Measurements from ENCODE around the gene STAG3.
"Not testable (repeated sequence)": the region's sequence is repeated elsewhere in the genome, so short reads cannot be mapped to it uniquely, and the experiment has no call there.

STAG3 gene

DNA sequence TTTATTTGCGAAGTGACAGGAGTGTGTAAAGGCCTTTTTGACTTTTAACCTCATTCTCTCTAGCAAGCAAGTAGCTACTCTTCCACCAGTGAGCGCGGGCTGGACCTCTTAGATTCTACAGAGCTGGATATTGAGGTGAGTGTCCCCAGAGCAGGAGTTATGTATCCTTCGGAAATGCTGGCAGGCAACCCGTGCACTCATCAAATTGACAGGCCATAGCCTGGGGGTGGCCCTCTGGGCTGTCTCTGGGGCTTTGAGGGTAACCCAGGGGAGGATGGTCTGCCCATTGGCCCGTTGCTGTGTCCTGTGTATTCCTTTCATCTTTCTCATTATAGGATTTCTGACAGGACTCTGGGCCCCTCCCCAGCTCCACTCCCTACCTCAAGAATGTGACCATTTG lies 36.0 kb downstream of the STAG3 start:
- DNase-seq (ENCODE audit: low read depth), result no peak

DNA sequence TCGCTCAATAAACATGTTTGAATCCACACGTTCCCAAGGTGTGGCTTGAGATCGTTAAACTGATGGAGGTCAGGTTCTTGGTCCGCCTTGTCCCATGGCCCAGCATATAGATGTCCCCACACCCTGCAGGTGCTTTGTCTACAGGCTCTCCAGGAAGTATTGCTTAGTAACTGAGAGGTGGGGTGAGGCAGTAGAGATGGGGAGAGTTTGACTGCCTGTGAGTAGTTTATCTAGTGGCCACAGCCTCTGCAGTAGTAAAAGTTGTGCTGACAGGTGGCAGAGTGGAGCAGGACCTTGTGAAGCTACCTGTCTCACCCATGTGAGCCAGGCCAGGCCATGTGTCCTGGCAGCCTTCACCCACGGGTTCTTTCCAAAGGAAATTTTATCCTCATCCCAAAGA lies 36.6 kb downstream of the STAG3 start:
- DNase-seq (ENCODE audit: low read depth), result not testable (repeated sequence)

DNA sequence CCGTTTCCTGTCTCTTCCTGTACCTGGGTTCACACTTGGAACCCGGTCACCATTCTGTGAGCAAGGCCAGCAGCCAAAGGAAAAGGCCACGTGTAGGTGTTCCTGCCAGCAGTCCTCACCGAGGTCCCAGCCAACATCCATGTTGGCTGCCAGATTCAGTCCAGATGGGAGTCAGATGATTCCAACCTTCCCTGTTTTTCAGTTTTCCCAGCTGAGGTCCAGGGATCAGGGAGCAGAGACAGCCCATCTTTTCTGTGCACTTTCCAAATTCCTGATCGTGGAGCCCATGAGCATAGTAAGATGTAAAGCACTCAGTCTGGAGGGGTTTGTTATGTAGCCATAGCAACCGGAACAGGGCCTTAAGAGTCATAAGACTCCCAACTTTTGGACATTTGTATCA lies 38.2 kb downstream of the STAG3 start:
- no peak for DNase-seq (ENCODE audit: low read depth)

DNA sequence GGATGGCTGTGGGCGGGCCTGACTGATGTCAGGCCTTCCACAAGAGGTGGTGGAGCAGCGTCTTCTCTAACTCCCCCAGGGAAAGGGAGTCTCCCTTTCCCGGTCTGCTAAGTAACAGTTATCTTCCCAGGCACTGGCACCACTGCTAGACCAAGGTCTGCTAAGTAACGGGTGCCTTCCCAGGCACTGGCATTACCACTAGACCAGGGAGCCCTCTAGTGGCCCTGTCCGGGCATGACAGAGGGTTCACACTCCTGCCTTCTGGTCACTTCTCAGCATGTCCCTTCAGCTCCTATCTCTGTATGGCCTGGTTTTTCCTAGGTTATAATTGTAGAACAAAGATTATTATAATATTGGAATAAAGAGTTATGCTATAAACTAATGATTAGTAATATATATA lies 40.2 kb downstream of the STAG3 start:
- DNase-seq (ENCODE audit: low read depth), result not testable (repeated sequence)

DNA sequence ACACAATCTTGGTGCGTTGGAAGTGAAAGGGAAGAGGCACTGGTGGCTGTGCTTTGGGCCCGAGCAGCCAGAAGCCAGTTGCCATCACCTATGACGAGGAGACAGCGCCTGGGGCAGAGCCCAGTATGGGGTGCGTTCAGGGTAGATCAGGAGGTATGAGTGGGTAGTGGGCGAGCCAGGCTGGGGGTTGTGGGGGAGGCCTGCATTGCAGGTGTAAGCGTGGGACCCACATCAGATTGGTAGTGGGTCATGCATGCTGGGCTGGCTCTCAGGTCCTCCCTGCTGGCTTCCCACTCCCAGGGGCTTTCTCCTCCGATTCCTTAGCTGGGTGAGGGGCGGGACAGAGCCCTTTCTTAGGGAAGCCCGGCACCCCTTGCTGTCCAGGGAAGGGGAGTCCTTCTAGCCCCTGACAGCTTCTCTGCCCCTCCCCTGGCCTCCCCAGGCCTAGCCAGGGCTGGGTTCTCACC lies 41.6 kb downstream of the STAG3 start:
- DNase-seq (ENCODE audit: low read depth), result no peak

DNA sequence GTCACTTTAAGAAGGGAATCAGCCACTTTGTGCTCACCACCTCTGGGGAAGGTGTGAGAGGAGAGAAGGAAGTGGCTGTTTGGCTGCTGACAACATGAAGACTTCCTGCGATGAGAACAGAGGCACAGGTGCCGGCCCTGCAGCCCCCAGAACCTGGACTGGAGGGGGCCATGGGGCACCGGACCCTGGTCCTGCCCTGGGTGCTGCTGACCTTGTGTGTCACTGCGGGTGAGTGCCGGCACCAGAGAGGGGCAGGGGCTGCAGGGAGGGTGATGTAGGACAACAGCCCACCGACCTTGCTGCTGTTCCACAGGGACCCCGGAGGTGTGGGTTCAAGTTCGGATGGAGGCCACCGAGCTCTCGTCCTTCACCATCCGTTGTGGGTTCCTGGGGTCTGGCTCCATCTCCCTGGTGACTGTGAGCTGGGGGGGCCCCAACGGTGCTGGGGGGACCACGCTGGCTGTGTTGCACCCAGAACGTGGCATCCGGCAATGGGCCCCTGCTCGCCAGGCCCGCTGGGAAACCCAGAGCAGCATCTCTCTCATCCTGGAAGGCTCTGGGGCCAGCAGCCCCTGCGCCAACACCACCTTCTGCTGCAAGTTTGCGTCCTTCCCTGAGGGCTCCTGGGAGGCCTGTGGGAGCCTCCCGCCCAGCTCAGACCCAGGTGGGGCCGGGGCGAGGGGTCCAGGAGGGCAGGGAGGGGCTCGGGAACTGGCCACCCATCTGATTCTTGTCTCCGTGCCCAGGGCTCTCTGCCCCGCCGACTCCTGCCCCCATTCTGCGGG lies 42.3 kb downstream of the STAG3 start, which contains the start of gene PVRIG:
Gene PVRIG, plus strand, starts transcription at position 149 of the 785 bp plus-strand sequence. Its CDS starts 22 bp downstream, at position 171.
- not testable (repeated sequence) for DNase-seq (ENCODE audit: low read depth)

DNA sequence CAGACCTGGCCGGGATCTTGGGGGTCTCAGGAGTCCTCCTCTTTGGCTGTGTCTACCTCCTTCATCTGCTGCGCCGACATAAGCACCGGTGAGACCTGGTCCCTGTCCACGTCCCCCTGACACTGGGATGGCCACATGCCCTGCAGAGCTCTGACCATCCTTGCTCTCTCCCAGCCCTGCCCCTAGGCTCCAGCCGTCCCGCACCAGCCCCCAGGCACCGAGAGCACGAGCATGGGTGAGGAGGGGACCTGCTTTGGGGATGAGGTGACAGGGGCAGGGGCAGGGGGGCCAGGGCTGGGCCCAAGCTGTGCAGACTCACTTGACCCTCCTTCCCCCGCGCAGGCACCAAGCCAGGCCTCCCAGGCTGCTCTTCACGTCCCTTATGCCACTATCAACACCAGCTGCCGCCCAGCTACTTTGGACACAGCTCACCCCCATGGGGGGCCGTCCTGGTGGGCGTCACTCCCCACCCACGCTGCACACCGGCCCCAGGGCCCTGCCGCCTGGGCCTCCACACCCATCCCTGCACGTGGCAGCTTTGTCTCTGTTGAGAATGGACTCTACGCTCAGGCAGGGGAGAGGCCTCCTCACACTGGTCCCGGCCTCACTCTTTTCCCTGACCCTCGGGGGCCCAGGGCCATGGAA lies 43.0 kb downstream of the STAG3 start:
- no peak for DNase-seq (ENCODE audit: low read depth)

DNA sequence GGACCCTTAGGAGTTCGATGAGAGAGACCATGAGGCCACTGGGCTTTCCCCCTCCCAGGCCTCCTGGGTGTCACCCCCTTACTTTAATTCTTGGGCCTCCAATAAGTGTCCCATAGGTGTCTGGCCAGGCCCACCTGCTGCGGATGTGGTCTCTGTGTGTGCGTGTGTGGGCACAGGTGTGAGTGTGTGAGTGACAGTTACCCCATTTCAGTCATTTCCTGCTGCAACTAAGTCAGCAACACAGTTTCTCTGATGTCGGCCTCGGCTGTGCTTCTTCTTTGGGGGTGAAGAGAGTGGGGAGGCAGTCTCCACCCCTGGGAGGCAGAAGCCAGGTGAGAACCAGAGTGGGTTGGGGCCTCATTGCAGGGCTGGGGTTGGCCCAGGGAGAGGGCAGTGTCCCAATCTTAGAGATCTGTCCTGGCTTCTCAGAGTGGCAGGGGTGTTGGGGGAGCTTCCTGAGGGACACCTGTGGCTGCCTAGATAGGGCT lies 43.6 kb downstream of the STAG3 start:
- DNase-seq (ENCODE audit: low read depth), result no peak

DNA sequence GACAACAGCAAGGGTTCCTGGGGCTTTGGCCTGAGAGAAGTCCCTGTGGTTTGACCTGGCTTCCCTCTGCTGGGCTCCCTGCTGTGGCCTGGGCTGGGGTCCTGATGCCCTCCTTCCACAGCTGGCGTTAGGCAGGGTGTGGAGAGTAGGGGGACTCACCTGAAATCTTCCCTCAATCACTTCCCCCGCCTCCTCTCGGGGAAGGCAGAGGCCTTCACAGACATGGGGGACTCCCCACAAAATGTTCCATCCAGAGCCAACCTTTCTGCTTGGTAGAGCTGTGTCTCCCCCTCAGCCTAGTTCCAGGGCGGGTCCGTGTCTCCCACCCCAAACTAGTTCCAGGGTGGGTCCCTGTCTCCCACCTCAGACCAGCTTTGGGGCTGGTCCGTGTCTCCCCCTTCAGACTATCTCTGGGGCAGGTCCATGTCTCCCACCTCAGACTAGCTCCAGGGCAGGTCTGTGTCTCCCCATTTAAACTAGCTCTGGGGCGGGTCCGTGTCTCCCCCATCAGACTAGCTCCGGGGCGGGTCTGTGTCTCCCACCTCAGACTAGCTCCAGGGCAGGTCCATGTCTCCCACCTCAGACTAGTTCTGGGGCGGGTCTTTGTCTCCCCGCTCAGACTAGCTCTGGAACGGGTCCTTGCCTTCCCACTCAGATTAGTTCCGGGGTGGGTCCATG lies 44.2 kb downstream of the STAG3 start:
- no peak for DNase-seq (ENCODE audit: low read depth)

DNA sequence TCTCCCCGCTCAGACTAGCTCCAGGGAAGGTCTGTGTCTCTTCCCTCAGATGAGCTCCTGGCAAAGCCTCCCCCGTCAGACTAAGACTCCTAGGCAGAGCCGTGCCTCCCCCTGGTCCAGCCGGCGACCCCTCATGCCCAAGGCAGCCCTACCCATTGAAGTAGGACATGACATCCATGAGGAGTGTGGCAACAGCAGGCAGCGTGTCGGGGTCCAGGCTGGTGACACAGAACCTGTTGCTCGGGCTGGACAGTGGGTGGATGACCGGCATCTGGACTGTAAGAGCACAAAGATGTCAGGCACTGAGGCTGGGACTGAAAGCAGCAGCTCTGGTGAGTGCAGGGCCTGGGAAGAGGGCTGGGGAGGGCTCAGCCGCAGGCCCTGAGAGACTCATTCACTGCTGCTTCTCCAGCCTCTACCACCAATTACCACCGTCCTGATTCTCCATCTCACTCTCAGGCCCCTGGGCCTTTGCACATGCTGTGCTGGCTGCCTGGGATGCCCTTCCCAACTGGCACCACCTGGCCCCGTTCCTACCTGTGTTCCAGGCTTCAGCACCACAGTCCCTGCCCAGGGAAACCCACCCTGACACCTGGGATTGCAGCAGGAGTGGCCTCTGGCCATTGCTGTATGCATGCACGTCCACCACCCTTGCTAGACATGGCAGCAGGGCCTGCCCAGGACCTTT lies 44.9 kb downstream of the STAG3 start:
- DNase-seq (ENCODE audit: low read depth), result no peak

DNA sequence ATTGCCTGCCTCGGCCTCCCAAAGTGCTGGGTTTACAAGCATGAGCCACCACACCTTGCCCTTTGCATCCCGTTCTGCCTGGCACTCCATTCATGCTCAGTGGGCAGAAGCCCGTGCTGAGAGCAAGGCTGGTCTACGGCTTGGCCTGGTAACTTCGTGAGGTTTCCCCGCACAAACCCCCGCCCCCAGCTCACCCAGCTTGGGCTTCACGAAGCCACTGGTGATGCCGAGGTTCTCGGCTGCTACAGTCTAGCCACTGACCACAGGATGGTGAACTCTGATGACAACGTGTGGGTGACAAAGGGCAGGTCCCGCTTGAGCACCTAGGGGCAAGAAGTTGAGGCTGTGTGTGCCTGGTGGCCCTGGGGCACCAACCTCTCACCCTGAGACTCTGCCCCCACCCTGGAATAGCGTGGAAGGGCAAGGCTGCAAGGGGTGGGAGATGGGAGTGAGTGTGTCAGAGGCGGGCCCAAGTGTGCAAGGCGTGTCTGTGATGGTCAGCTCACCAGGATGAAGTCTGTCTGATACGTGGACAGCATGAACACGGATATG lies 45.7 kb downstream of the STAG3 start:
- not testable (repeated sequence) for DNase-seq (ENCODE audit: low read depth)

DNA sequence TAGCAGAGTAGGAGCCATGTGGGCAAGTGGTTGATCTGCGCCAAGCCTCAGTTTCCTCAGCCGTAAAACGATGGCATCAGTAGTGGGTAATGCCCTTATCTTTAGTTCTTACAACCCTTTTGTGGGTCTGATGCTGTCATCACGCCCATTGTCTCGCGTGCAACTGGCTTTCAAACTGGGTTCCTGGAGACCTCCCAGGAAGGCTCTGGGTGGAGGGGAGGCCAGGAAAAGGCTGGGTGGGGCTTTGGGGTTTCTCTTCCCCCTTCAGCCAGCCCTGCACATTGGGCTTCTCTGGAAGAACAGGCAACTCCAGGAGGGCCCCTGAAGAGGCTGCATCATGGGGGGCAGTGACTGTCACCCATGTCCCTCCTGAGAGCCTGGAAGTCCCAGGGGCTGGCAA lies 47.2 kb downstream of the STAG3 start:
- not testable (repeated sequence) for DNase-seq (ENCODE audit: low read depth)

DNA sequence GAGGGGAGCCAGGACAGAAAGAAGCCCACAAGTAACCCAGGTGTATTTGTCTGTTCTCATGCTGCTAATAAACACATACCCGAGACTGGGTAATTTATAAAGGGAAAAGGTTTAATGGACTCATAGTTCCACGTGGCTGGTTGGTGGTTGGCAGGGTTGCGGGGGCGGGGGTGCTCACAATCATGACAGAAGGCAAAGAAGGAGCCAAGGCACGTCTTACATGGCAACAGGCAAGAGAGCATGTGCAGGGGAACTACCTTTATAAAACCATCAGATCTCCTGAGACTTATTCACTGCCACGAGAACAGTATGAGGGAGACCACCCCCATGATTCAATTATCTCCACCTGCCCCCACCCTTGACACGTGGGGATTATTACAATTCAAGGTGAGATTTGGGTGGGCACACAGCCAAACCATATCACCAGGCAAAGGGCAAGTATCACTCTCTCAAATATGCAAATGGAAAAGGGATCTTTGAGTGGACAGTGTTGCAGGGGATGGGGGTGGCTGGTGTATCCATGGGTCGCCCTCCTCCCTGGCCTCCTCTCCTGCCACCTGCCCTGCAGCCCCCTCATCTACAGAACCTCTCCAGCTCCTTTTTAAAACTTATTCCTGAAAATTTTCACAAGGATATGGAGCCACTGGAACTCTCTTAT lies 57.1 kb downstream of the STAG3 start:
- not testable (repeated sequence) for DNase-seq (ENCODE audit: low read depth)

DNA sequence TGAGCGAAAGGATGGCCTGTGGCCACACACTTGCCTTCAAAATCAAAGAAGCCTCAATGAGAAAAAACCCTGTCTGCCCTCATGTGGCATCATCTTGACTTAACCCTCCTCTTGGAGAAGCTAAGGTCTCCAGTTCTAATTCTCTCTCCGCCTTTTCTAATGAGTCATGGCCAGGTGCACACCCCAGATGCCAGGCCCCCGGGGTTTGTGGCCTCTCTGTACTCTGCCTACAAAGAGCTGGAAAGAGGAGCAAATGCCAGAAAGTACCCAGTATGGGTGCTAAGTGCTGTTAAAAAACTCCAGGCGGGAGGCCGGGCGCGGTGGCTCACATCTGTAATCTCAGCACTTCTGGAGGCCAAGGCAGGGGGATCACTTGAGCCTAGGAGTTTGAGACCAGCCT lies 62.3 kb downstream of the STAG3 start:
- not testable (repeated sequence) for DNase-seq (ENCODE audit: low read depth)

DNA sequence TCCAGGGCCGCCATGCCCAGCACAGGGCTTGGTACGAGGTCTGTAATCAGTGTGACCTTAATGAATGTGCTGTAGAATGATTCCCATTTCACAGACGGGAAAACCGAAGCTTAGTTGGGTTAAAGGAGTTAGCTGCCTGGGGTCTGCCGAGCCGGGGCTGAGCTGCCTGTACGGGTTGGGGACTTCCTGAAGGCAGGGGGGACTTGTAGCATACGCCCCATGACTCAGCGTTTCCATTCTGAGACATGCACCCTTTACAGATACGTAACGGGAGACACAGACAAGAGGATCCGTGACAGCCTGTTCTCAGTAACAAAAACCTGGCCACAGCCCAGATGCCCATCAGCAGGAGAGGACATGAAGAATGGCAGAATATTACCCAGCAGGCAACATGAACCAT lies 65.7 kb downstream of the STAG3 start:
- DNase-seq (ENCODE audit: low read depth), result peak; percentile 33

DNA sequence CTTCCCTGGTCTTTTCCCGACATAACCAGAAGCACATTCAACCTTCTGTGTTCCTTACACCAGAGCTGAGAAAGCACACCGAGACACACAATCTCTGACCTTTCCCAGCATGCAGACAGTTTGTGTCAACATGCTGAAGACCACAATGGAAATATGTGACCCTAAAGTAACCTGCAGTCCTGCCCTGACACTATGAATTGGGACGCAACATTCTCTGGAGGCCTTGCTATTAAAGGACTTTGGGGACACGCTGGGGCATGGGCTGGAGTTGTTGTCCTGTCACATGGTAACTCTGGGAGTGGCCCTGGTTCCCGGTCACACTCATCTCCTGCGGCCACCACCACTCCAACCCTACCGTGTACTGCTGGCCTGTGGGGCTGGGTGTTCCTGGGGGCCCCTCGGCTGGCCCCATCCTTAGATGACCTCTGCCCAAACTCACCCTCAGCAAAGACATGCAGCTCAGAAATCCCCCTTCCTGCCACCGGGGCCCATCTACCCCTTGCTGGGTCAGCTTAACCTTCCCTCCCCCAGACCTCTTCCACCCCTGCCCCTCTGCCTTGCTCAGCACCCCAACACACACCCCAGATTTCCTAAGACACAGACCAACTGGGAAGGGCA lies 67.4 kb downstream of the STAG3 start:
- DNase-seq (ENCODE audit: low read depth), result not testable (repeated sequence)

DNA sequence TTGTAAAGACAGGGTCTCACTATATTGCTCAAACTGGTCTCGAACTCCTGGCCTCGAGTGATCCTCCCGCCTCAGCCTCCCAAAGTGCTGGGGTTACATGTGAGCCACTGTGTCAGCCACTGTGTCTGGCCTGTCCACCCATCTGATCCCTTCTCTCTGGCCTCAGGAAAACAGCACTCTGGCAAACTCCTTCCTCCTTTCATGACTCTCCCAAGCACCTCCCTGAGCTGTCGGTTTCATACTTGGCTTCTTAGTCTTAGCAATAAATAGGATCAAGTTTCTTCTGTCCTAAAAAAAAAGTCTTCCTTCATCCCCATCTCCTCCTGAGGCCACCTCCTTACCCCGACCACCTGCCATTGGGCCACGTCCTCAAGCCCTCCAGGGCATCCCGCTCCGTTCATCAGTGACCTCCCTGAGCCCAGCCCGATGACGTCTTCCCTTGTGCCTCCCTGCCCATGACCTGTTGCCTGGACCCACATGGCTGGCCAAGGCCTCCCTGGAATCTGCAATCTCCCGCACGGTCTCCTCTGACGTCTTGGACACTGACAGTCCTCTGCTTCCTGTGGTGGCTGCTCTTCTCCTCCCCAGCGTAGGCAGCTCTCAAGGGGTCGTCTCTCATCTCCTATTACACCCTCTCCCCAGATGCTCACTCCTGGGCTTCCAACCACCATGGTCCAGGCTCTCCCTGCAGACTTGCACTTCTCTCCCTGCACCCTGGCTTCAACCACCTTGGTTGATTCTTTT lies 68.6 kb downstream of the STAG3 start:
- DNase-seq (ENCODE audit: low read depth), result not testable (repeated sequence)

DNA sequence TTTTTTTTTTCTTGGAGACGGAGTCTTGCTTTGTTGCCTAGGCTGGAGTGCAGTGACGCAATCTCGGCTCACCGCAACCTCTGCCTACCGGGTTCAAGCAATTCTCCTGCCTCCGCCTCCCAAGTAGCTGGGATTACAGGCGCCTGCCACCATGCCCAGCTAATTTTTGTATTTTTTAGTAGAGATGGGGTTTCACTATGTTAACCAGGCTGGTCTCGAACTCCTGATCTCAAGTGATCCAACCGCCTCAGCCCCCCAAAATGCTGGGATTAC lies 69.1 kb downstream of the STAG3 start:
- not testable (repeated sequence) for DNase-seq (ENCODE audit: low read depth)

DNA sequence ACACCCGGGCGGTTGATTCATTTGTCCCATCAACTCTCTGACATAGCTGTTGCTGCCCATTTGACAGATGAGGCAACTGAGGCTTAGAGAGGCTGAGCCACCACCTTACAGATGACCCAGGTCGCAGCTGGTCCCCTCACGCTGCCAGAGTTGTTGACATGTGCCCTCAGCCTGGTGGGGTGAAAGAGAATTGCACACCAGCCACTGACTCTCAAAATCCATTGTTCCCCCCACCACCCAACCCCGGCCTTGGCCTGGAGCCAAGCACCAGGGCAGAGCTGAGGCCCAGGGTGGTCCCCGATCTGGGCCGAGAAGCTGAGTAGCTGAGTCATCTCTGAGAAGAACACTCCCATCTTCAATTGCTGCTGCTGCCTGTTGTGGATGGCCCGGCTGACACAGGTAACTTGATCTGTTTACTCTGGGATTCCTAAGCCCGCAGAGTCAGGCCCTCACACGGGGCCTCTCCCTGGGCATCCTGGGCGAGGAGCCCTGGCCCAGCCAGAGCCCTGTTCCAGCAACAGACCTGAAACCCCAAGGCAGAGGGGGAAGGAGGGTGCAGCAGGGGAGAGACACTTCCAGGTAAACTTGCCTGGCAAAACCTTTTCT lies 69.5 kb downstream of the STAG3 start:
- DNase-seq (ENCODE audit: low read depth), result peak; percentile 83

DNA sequence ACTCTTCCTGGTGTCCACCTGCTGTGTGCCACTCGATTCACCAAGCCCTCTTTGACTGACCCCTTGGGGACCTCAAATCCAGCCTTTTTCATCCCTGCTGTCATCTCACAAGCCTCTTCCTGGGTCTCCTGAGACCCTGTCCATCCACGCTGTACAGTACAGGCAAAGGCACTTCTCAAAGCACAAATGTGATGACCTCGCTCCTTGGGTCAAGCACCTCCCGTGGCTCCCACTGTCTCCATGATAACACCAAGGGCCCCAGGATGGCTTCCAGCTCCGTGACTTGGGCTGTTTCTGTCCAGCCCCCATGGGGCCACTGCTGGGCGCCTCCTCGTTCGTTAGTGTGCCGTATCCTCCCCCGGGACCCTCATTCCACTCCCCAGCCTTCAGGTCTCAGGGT lies 70.8 kb downstream of the STAG3 start:
- no peak for DNase-seq (ENCODE audit: low read depth)
